PC-3 (cell line): ENCODE results near the gene TMEM164. TPM values are rescaled to one million over a fixed set of nuclear protein-coding genes. Genes with fewer than 3 reads are reported as not detected.

ENCODE experiments used
- ATAC-seq: fragments of 200-7000 bp; cut with Tn5 transposase; 2 replicates; pipeline ENCODE4 v1.9.1; 2020; ENCODE audit warnings: mild to moderate bottlenecking, moderate library complexity
- BruUV-seq: library from RNA; stranded (reverse); fragments of 400-500 nt; replicated peaks from 2 replicates; lab custom pipeline; 2021; lab: Mats Ljungman, UMichigan
- CTCF ChIA-PET: fragments of 300-600 bp; sonication (Branson Sonifier 250); formaldehyde crosslinking; loops from one replicate; lab custom pipeline; 2022; ENCODE audit warnings: antibody characterized with exemption; lab: Charles Lee
- POLR2A ChIA-PET: fragments of 300-600 bp; sonication (Branson Sonifier 250); formaldehyde crosslinking; loops from one replicate; lab custom pipeline; 2022; ENCODE audit warnings: antibody characterized with exemption; ENCODE audit not compliant: unreplicated experiment; lab: Charles Lee
- DNase-seq: peaks from one replicate; pipeline ENCODE4 v3.0.0-alpha.2; 2015
- H2AFZ ChIP-seq: fragments of 300-600 bp; sonication (generic); 2 replicates; pipeline ENCODE4 v1.6.0; 2016; ENCODE audit warnings: antibody characterized with exemption, low read length
- H3F3A ChIP-seq: fragments of 300-600 bp; sonication (generic); one replicate; pipeline ENCODE4 v1.6.0; 2017; ENCODE audit warnings: antibody characterized with exemption, low read length, control low read depth, mild to moderate bottlenecking; ENCODE audit not compliant: unreplicated experiment
- H3K27ac ChIP-seq: fragments of 300-600 bp; sonication (generic); 2 replicates; pipeline ENCODE4 v1.5.1; 2016; ENCODE audit warnings: mild to moderate bottlenecking, low read length
- H3K27me3 ChIP-seq: fragments of 300-600 bp; sonication (generic); 2 replicates; pipeline ENCODE4 v1.6.1; 2016; ENCODE audit warnings: low read length, mixed read lengths
- H3K36me3 ChIP-seq: fragments of 300-600 bp; sonication (generic); 2 replicates; pipeline ENCODE4 v1.6.1; 2016; ENCODE audit warnings: low read depth, mixed run types, low read length, mixed read lengths
- H3K4me1 ChIP-seq: fragments of 300-600 bp; sonication (generic); 2 replicates; pipeline ENCODE4 v1.5.1; 2016; ENCODE audit warnings: low read length; ENCODE audit not compliant: insufficient read depth
- H3K4me2 ChIP-seq: fragments of 300-600 bp; sonication (generic); 2 replicates; pipeline ENCODE4 v1.6.0; 2016; ENCODE audit warnings: low read length
- H3K4me3 ChIP-seq: fragments of 300-600 bp; sonication (generic); 2 replicates; pipeline ENCODE4 v1.5.1; 2016; ENCODE audit warnings: mild to moderate bottlenecking, low read length, mixed read lengths
- H3K79me2 ChIP-seq: fragments of 300-600 bp; sonication (generic); 2 replicates; pipeline ENCODE4 v1.6.1; 2017; ENCODE audit warnings: low read length, mixed read lengths
- H3K9ac ChIP-seq: fragments of 300-600 bp; sonication (generic); 2 replicates; pipeline ENCODE4 v1.6.0; 2016; ENCODE audit warnings: mild to moderate bottlenecking, low read length
- H3K9me2 ChIP-seq: fragments of 300-600 bp; sonication (generic); replicated peaks from 2 replicates; pipeline ENCODE4 v1.6.1; 2016; ENCODE audit warnings: mixed run types, low read length, mixed read lengths
- H3K9me3 ChIP-seq: fragments of 300-600 bp; sonication (generic); 2 replicates; pipeline ENCODE4 v1.6.1; 2016; ENCODE audit warnings: low read length, mixed read lengths
- H4K20me1 ChIP-seq: fragments of 300-600 bp; sonication (generic); 2 replicates; pipeline ENCODE4 v1.6.1; 2016; ENCODE audit warnings: low read length, mixed read lengths
- EZH2 ChIP-seq: fragments of 300-600 bp; sonication (generic); IDR thresholded peaks from one replicate; pipeline ENCODE4 v1.6.1; 2017; ENCODE audit warnings: antibody characterized with exemption, mild to moderate bottlenecking, low read length; ENCODE audit not compliant: unreplicated experiment
- EZH2phosphoT487 ChIP-seq: fragments of 300-600 bp; sonication (generic); IDR thresholded peaks from 2 replicates; pipeline ENCODE4 v1.6.1; 2018; ENCODE audit warnings: mild to moderate bottlenecking, antibody characterized with exemption, low read length, borderline replicate concordance
- intact Hi-C: fragments of 100-400 bp; cut with micrococcal nuclease; formaldehyde crosslinking; loops from 2 replicates; pipeline ENCODE4 v1.9.0; 2023
- total RNA-seq: library from RNA; depleted of rRNA; stranded (reverse); fragments of >200 nt; gene quantifications from 2 replicates; pipeline ENCODE4 v1.2.3, GENCODE V29; 2014
- TF ChIP-seq, protein P1 (sequence below): fragments of 300-600 bp; sonication (generic); conservative IDR thresholded peaks from 2 replicates; pipeline ENCODE4 v1.5.1; 2017; ENCODE audit warnings: antibody characterized with exemption, low read depth, mild to moderate bottlenecking, low read length

Gene TMEM164
- total RNA-seq, 1 experiment from 2014 or later, result 26.6 TPM

DNA sequence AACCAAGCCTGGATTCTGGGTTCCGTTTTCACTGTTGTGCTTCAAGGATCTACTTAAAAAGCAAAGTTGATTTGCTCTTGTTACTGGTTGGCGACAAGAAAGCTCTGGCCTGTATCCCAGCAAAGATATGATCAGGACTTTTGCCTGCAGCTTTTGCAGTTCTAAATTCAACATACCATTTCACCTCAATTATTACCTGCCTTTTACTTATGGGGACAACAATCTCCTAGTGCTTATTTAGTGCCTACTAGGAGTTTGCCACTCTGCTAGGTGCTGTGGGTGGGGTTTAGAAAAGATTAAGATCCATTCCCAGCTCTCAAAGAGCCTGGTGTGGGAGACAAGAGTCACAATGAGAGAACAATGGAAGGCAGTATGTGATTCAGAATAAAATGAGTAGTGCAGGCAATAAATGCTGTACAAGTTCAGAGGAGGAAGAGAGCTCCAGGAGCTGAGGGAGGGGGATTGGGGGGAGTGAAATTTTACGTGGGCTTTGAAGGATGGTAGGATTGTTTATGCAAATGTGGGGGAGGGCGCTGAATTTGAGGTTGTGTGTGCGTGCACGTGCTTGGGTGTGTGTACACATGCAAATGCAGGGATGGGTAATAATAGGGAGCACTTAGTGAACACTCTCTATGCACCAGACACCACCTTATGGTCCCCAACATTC is 5.0 kb upstream of the TMEM164 start:
- H3F3A ChIP-seq, result no peaks in the 10 kb centered on the region
- no peaks in the 10 kb centered on the region for H4K20me1 ChIP-seq
- no peaks in the 10 kb centered on the region for H3K9me2 ChIP-seq
- BruUV-seq, result no TSS peak
- 0 out of 2 replicates have a peak overlapping the region, but pooled peaks have one; percentile 32 for H2AFZ ChIP-seq
- ChIA-PET POLR2A (interaction anchor here (0.6 kb wide), 1 partner anchor 115 kb away, joined by 13 read pairs; no protein-coding TSS in a partner anchor), CTCF (interaction anchor here (0.6 kb wide), 1 partner anchor 96 kb away, joined by 8 read pairs; no protein-coding TSS in a partner anchor)
- H3K9me3 ChIP-seq, result no peaks in the 10 kb centered on the region
- no peak overlapping the region for H3K4me3 ChIP-seq
- ATAC-seq (no peak), DNase-seq (peak; percentile 19)
- H3K79me2 ChIP-seq, result no peaks in the 10 kb centered on the region
- H3K9ac ChIP-seq, result no peak overlapping the region
- peaks cover 5% of the 10 kb centered on the region; the same call in 1 of the 2 replicates for H3K4me1 ChIP-seq
- H3K27ac ChIP-seq, result no peak overlapping the region
- intact Hi-C loops, result no loop called here
- no peak overlapping the region for H3K4me2 ChIP-seq
- no peaks in the 10 kb centered on the region for H3K27me3 ChIP-seq
- TF ChIP-seq EZH2phosphoT487, result no peak
- TF ChIP-seq EZH2, result no peak
- TF ChIP-seq, protein P1, sequence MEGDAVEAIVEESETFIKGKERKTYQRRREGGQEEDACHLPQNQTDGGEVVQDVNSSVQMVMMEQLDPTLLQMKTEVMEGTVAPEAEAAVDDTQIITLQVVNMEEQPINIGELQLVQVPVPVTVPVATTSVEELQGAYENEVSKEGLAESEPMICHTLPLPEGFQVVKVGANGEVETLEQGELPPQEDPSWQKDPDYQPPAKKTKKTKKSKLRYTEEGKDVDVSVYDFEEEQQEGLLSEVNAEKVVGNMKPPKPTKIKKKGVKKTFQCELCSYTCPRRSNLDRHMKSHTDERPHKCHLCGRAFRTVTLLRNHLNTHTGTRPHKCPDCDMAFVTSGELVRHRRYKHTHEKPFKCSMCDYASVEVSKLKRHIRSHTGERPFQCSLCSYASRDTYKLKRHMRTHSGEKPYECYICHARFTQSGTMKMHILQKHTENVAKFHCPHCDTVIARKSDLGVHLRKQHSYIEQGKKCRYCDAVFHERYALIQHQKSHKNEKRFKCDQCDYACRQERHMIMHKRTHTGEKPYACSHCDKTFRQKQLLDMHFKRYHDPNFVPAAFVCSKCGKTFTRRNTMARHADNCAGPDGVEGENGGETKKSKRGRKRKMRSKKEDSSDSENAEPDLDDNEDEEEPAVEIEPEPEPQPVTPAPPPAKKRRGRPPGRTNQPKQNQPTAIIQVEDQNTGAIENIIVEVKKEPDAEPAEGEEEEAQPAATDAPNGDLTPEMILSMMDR, result no peak
- H3K36me3 ChIP-seq, result no peaks in the 10 kb centered on the region

DNA sequence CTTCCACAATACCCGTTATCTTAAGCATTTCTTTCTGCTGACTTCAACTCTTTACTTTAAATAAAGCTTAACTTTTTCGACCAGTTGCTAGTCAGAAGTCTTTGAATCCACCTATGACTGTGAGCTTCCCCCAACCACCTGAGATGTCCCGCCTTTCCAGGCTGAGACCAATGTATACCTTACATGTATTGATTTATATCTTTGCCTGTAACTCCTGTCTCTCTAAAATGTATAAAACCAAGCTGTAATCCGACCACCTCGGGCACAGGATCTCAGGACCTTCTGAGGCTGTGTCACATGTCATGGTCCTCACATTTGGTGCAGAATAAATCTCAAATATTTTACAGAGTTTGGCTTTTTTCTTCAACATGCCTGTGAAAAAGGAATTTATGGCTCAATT is 2.9 kb upstream of the TMEM164 start:
- no peaks in the 10 kb centered on the region for H4K20me1 ChIP-seq
- intact Hi-C loops, result loop anchor here (5.0 to 10.0 kb wide), 2 partner anchors 88 to 415 kb away; no protein-coding TSS in a partner anchor
- peaks cover 10% of the 10 kb centered on the region for H3K79me2 ChIP-seq
- POLR2A ChIA-PET, result no interaction called here
- H3K27ac ChIP-seq, result no peak overlapping the region
- no peak overlapping the region for H3K4me3 ChIP-seq
- BruUV-seq, result no TSS peak
- H3K36me3 ChIP-seq, result no peaks in the 10 kb centered on the region
- TF ChIP-seq, protein P1, result no peak
- TF ChIP-seq EZH2 (no peak), EZH2phosphoT487 (no peak)
- DNase-seq (no peak), ATAC-seq (no peak)
- no peak overlapping the region for H2AFZ ChIP-seq
- H3K9me2 ChIP-seq, result no peaks in the 10 kb centered on the region
- peaks cover 22% of the 10 kb centered on the region for H3K4me1 ChIP-seq
- H3K27me3 ChIP-seq, result no peaks in the 10 kb centered on the region
- H3K9ac ChIP-seq, result no peak overlapping the region
- CTCF ChIA-PET, result no interaction called here
- H3K4me2 ChIP-seq, result no peak overlapping the region
- no peaks in the 10 kb centered on the region for H3K9me3 ChIP-seq
- no peaks in the 10 kb centered on the region for H3F3A ChIP-seq
